ENCODE measurements around the gene SAMSN1. TPM values are rescaled to one million over a fixed set of nuclear protein-coding genes. Genes with fewer than 3 reads are reported as not detected.
A peak's percentile ranks its signal among the peaks of the same experiment; 100 is the strongest.

Gene SAMSN1
- total RNA-seq, 4 donors from 2014 or later = 0.82 to 1.4 (median 1.4) TPM; not detected in 1

- no peak for TF ChIP-seq POLR2A (IDR thresholded peaks at IDR 0.05)
- TF ChIP-seq CTCF (IDR thresholded peaks at IDR 0.05 in 4 of 5, conservative IDR thresholded peaks at IDR 0.05 in 1 of 5) = no peak
- in situ Hi-C loops (cut with MboI; ENCODE audit: low sequenced_read_pairs in 4 of 4) = no loop called here
- H3K27ac ChIP-seq = no peak overlapping the region
- no peak for ATAC-seq
- no peak overlapping the region for H3K4me3 ChIP-seq
- no peaks in the 10 kb centered on the region for H3K9me3 ChIP-seq
- H3K36me3 ChIP-seq = no peaks in the 10 kb centered on the region
- no peak for DNase-seq
- intact Hi-C loops (cut with DNase I; ENCODE audit: low total_unique reads) = no loop called here
- H3K4me1 ChIP-seq = no peaks in the 10 kb centered on the region
- H3K27me3 ChIP-seq = no peaks in the 10 kb centered on the region
These were observed 46.3 kb upstream of the SAMSN1 start for GRCh38 chr21:14592296-14593000.

GRCh38 chr21:14591882-14592281 is 45.8 kb upstream of the SAMSN1 start:
- Histone ChIP-seq H3K27me3 (no peaks in the 10 kb centered on the region), H3K9me3 (no peaks in the 10 kb centered on the region), H3K36me3 (no peaks in the 10 kb centered on the region), H3K4me1 (no peaks in the 10 kb centered on the region), H3K27ac (no peak overlapping the region), H3K4me3 (no peak overlapping the region)
- intact Hi-C loops (cut with DNase I; ENCODE audit: low total_unique reads) = no loop called here
- TF ChIP-seq CTCF (IDR thresholded peaks at IDR 0.05 in 4 of 5, conservative IDR thresholded peaks at IDR 0.05 in 1 of 5) (no peak), POLR2A (IDR thresholded peaks at IDR 0.05) (no peak)
- DNase-seq = peak in 1 of 2 donors; percentile 27
- in situ Hi-C loops (cut with MboI; ENCODE audit: low sequenced_read_pairs in 4 of 4) = no loop called here
- peak in 1 of 2 donors; percentile 24 for ATAC-seq

- ATAC-seq (no peak), DNase-seq (no peak)
- Histone ChIP-seq H3K27me3 (no peaks in the 10 kb centered on the region), H3K4me3 (no peak overlapping the region), H3K36me3 (no peaks in the 10 kb centered on the region), H3K27ac (no peak overlapping the region), H3K4me1 (no peaks in the 10 kb centered on the region), H3K9me3 (no peaks in the 10 kb centered on the region)
- intact Hi-C loops (cut with DNase I; ENCODE audit: low total_unique reads) (no loop called here), in situ Hi-C loops (cut with MboI; ENCODE audit: low sequenced_read_pairs in 4 of 4) (no loop called here)
- TF ChIP-seq CTCF (IDR thresholded peaks at IDR 0.05 in 4 of 5, conservative IDR thresholded peaks at IDR 0.05 in 1 of 5) (no peak), POLR2A (IDR thresholded peaks at IDR 0.05) (no peak)
These were observed 45.3 kb upstream of the SAMSN1 start for GRCh38 chr21:14591377-14591776.

GRCh38 chr21:14589855-14590563 is 43.9 kb upstream of the SAMSN1 start:
- H3K36me3 ChIP-seq = no peaks in the 10 kb centered on the region
- H3K27ac ChIP-seq = no peak overlapping the region
- intact Hi-C loops (cut with DNase I; ENCODE audit: low total_unique reads) = no loop called here
- no peaks in the 10 kb centered on the region for H3K27me3 ChIP-seq
- DNase-seq = no peak
- ATAC-seq = no peak
- in situ Hi-C loops (cut with MboI; ENCODE audit: low sequenced_read_pairs in 4 of 4) = no loop called here
- TF ChIP-seq POLR2A (IDR thresholded peaks at IDR 0.05) (no peak), CTCF (IDR thresholded peaks at IDR 0.05 in 4 of 5, conservative IDR thresholded peaks at IDR 0.05 in 1 of 5) (no peak)
- no peaks in the 10 kb centered on the region for H3K4me1 ChIP-seq
- H3K4me3 ChIP-seq = no peak overlapping the region
- H3K9me3 ChIP-seq = no peaks in the 10 kb centered on the region
